T-cell (primary cell): ENCODE data around the gene ZNF236. TPM values are rescaled to one million over a fixed set of nuclear protein-coding genes. Genes with fewer than 3 reads are reported as not detected.

Experiments
- ATAC-seq, 4 experiments: fragments of 200-7000 bp in 3 of 4; fragments of 150-1000 bp in 1 of 4; cut with Tn5 transposase; replicated peaks in 1 of 4; 1 replicate in 3 of 4; 2 replicates in 1 of 4; pipeline ENCODE4 v1.10.0; 2021; ENCODE audit warnings: moderate library complexity in 3 of 4, mild to moderate bottlenecking in 2 of 4, moderate number of reproducible peaks in 1 of 4
- CTCF ChIA-PET, 2 donors: fragments of 300-600 bp; sonication (Branson Sonifier 250); formaldehyde crosslinking; loops; one replicate each; lab custom pipeline; 2022; ENCODE audit warnings: antibody characterized with exemption in 2 of 2; lab: Charles Lee
- POLR2A ChIA-PET, 2 donors: fragments of 300-600 bp; sonication (Branson Sonifier 250); formaldehyde crosslinking; loops; one replicate each; lab custom pipeline; 2022; ENCODE audit warnings: antibody characterized with exemption in 2 of 2; lab: Charles Lee
- DNase-seq, 35 experiments: peaks; one replicate each; pipeline versions ENCODE4 v3.0.0 to v3.0.0-alpha.2; 2013 to 2023
- H3K27ac ChIP-seq: one replicate; pipeline ENCODE4 v1.5.1; 2013; ENCODE audit warnings: low read length
- H3K27me3 ChIP-seq, 2 experiments: replicated peaks in 1 of 2; 1 replicate in 1 of 2; 2 replicates in 1 of 2; pipeline versions ENCODE4 v1.6.1 to v1.7.0; 2013; ENCODE audit warnings: low read length in 1 of 2, mixed read lengths in 1 of 2; ENCODE audit not compliant: control insufficient read depth in 2 of 2, insufficient read depth in 2 of 2; ENCODE audit errors: extremely low read depth in 1 of 2
- H3K36me3 ChIP-seq, 2 donors: 1 replicate in 1 of 2; 2 replicates in 1 of 2; pipeline versions ENCODE4 v1.6.1 to v1.7.0; 2013; ENCODE audit warnings: low read length in 1 of 2; ENCODE audit not compliant: control insufficient read depth in 2 of 2, insufficient read depth in 1 of 2; ENCODE audit errors: extremely low read depth in 1 of 2
- H3K4me1 ChIP-seq, 2 experiments: 1 replicate in 1 of 2; 2 replicates in 1 of 2; pipeline versions ENCODE4 v1.6.1 to v1.7.0; 2013; ENCODE audit warnings: low read length in 2 of 2, mixed read lengths in 1 of 2; ENCODE audit not compliant: insufficient read depth in 2 of 2, control insufficient read depth in 1 of 2; ENCODE audit errors: extremely low read depth in 1 of 2
- H3K4me3 ChIP-seq, 2 donors: 1 replicate in 1 of 2; 2 replicates in 1 of 2; pipeline versions ENCODE4 v1.5.1 to v1.7.0; 2013; ENCODE audit warnings: mild to moderate bottlenecking in 2 of 2, low read length in 1 of 2, moderate library complexity in 1 of 2; ENCODE audit not compliant: control insufficient read depth in 1 of 2; ENCODE audit errors: extremely low read depth in 1 of 2
- H3K9me3 ChIP-seq: 2 replicates; pipeline ENCODE4 v1.7.0; 2013
- H3K27ac Mint-ChIP-seq, 2 donors: one replicate each; pipeline ENCODE4 v1.8.0; 2020 to 2021; ENCODE audit warnings: mild to moderate bottlenecking in 2 of 2, mixed read lengths in 2 of 2
- H3K27me3 Mint-ChIP-seq, 2 donors: one replicate each; pipeline ENCODE4 v1.8.0; 2021 to 2022; ENCODE audit warnings: mixed read lengths in 2 of 2
- H3K36me3 Mint-ChIP-seq: one replicate; pipeline ENCODE4 v1.8.0; 2021; ENCODE audit warnings: mixed read lengths
- H3K4me1 Mint-ChIP-seq, 3 donors: one replicate each; pipeline ENCODE4 v1.8.0; 2020 to 2022; ENCODE audit warnings: mixed read lengths in 3 of 3, mild to moderate bottlenecking in 1 of 3
- H3K4me3 Mint-ChIP-seq, 3 donors: one replicate each; pipeline ENCODE4 v1.8.0; 2020 to 2022; ENCODE audit warnings: mild to moderate bottlenecking in 3 of 3, mixed read lengths in 3 of 3, moderate library complexity in 3 of 3
- H3K9me3 Mint-ChIP-seq, 3 donors: one replicate each; pipeline ENCODE4 v1.8.0; 2020 to 2022; ENCODE audit warnings: mixed read lengths in 3 of 3
- WGBS: methylation state at CpG from one replicate; pipeline ENCODE4 v1.1.5; 2013; ENCODE audit warnings: missing lambda C conversion rate; ENCODE audit not compliant: insufficient coverage; 5-methylcytosine and 5-hydroxymethylcytosine counted together
- total RNA-seq, 35 experiments: library from RNA in 6 of 35; stranded (reverse) in 6 of 35; fragments of 120-200 nt in 1 of 35; gene quantifications; one replicate each; pipeline versions ENCODE4 v1.2.1 to v1.2.4 and lab custom pipeline; 2013 to 2026

ZNF236 gene
- total RNA-seq, 5 donors from 2014 or later (not counting 1 experiment from before 2014, with no cell fraction given), result 24.6 to 33.3 (median 28.4) TPM

- Mint-ChIP-seq H3K9me3 (no peaks in the 10 kb centered on the region), H3K4me3 (no peak overlapping the region), H3K27me3 (no peaks in the 10 kb centered on the region), H3K36me3 (peaks cover 43% of the 10 kb centered on the region), H3K4me1 (peaks cover 18 to 23% (median 19%) of the 10 kb centered on the region in 3 donors), H3K27ac (no peak overlapping the region)
- WGBS, result 100% methylated on average over 1 of the region's 6 CpGs
- Histone ChIP-seq H3K27me3 (no peaks in the 10 kb centered on the region), H3K4me1 (peaks cover 2 to 8% of the 10 kb centered on the region in 2 experiments), H3K27ac (no peak overlapping the region), H3K9me3 (no peaks in the 10 kb centered on the region), H3K4me3 (no peak overlapping the region), H3K36me3 (peaks cover 19 to 32% of the 10 kb centered on the region in 2 donors)
- POLR2A ChIA-PET, result no interaction called here
- ATAC-seq (no peak), DNase-seq (no peak)
- CTCF ChIA-PET, result interaction anchor here in 1 of 2 donors (1.4 kb wide), 1 partner anchor 58 kb away, joined by 4 read pairs; no protein-coding TSS in a partner anchor
Observed at GRCh38 chr18:76860411-76860810, 38.1 kb downstream of the ZNF236 start.

DNA sequence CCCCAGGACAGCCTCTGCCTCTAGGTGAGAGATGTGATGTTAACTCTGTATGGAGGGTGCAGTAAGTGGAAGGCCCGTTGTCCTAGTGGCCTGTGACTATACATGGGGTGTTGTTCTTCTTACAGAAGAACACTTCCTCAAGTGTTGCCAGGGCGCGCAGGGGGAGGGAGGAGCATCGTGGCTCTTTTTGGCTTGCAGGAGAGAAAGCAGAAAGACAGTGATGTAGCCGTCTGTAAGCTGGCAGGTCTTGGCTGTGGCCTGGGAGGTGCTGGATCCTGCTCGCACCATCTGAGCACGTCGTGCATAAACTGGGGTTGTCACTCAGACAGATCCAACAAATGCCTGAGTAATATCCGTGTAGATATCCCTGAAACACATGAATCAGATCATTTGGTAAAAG, 44.3 kb downstream of the ZNF236 start:
- ATAC-seq, result no peak
- Mint-ChIP-seq H3K9me3 (no peaks in the 10 kb centered on the region), H3K4me1 (peaks cover 0 to 5% (median 2%) of the 10 kb centered on the region in 3 donors), H3K27ac (peak overlapping the region; percentile 18 to 21), H3K36me3 (peaks cover 50% of the 10 kb centered on the region), H3K4me3 (no peak overlapping the region), H3K27me3 (no peaks in the 10 kb centered on the region)
- no peak overlapping the region for H3K4me3 ChIP-seq
- H3K9me3 ChIP-seq, result no peaks in the 10 kb centered on the region
- ChIA-PET POLR2A (no interaction called here), CTCF (no interaction called here)
- 92% methylated on average over 5 of the region's 9 CpGs for WGBS
- peaks cover 16 to 50% of the 10 kb centered on the region in 2 donors for H3K36me3 ChIP-seq
- no peak for DNase-seq
- H3K27ac ChIP-seq, result no peak overlapping the region
- no peaks in the 10 kb centered on the region for H3K4me1 ChIP-seq
- no peaks in the 10 kb centered on the region for H3K27me3 ChIP-seq

DNA sequence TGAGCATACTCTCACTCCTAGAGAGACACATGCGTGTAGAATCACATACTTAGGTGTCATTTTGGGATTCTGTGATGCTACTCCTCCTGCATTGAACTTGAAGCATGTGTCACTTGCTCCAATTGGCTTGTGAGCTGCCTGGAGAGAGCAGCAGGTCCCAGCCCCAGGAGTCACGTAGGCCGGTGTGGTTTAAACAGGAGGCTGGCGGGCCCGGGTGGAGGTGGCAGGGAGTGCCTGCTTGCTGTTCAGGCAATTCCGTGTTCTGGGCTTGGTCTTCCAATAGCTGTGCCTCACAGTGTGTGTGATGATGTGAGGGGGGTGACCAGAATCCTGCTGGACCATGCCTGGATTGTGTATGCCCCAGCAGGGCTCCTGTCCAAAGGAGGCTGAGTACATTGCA, 51.0 kb downstream of the ZNF236 start:
- Histone ChIP-seq H3K27me3 (no peaks in the 10 kb centered on the region), H3K4me1 (peaks cover 0 to 2% of the 10 kb centered on the region in 2 experiments), H3K4me3 (no peak overlapping the region), H3K9me3 (no peaks in the 10 kb centered on the region), H3K36me3 (peaks cover 0 to 40% of the 10 kb centered on the region in 2 donors), H3K27ac (no peak overlapping the region)
- Mint-ChIP-seq H3K27ac (no peak overlapping the region), H3K4me3 (no peak overlapping the region), H3K9me3 (no peaks in the 10 kb centered on the region), H3K4me1 (peaks cover 0 to 14% (median 10%) of the 10 kb centered on the region in 3 donors), H3K36me3 (peaks cover 61% of the 10 kb centered on the region), H3K27me3 (no peaks in the 10 kb centered on the region)
- ATAC-seq, result no peak
- no peak for DNase-seq
- ChIA-PET CTCF (no interaction called here), POLR2A (no interaction called here)
- WGBS, result 100% methylated on average over 3 of the region's 6 CpGs

DNA sequence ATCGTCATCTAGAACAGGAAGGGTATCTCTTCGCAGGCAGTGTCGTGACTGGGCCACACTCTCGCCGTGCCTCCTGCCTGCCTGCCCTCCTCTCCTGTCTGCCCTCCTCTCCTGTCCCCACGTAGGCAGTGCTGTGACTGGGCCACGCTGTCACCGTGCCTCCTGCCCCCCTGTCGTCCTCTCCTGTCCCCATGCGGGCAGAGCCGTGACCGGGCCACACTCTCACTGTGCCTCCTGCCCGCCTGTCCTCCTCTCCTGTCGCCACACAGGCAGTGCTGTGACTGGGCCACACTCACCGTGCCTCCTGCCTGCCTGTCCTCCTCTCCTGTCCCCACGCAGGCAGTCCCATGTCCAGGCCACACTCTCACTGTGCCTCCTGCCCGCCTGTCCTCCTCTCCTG, 51.4 kb downstream of the ZNF236 start:
- Mint-ChIP-seq H3K27me3 (no peaks in the 10 kb centered on the region), H3K4me3 (no peak overlapping the region), H3K36me3 (peaks cover 61% of the 10 kb centered on the region), H3K9me3 (no peaks in the 10 kb centered on the region), H3K27ac (no peak overlapping the region), H3K4me1 (peaks cover 0 to 14% (median 10%) of the 10 kb centered on the region in 3 donors)
- no peak for DNase-seq
- Histone ChIP-seq H3K4me3 (no peak overlapping the region), H3K27ac (no peak overlapping the region), H3K36me3 (peaks cover 0 to 36% of the 10 kb centered on the region in 2 donors), H3K9me3 (no peaks in the 10 kb centered on the region), H3K27me3 (no peaks in the 10 kb centered on the region), H3K4me1 (peaks cover 0 to 2% of the 10 kb centered on the region in 2 experiments)
- ATAC-seq, result no peak
- POLR2A ChIA-PET, result no interaction called here
- CTCF ChIA-PET, result no interaction called here
- 98% methylated on average over 17 of the region's 17 CpGs for WGBS

DNA sequence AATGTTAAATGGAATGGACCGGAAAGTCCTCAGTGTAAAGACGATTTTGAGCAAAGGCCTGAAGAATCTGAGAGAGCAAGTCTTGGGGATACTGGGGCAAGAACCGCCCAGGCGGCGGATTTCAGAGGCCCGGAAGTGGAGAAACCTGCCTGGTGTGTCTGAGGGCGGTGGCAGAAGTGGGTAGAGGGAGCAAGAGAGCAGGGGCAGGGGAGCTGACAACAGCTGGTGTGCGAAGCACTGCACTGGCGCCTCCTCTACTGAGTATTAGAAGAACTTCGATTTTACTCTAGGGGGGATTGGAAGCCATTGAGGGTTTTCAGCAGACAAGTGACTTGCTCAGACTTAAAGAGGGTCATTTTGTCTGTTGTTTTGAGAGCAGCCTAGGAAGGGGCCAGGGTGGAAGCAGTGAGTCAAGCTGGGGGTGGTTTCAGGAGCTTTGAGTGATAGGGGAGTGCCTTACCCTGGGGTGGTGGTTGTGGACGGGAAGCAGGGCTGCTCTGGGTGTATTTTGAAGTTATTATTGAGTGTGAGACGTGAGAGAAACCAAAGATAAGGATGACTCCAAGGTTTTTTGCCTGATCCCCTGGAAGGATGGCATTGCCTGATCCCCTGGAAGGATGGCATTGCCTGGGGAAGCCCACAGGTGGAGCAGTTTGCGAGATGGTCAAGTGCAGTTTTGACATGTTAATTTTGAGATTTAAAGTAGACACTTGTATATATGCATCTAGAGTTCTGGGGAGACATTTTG, 52.5 kb downstream of the ZNF236 start:
- ATAC-seq (peak; percentile 65 to 86 (median 78)), DNase-seq (peak in 12 of 35 experiments; percentile 6 to 34 (median 15))
- H3K27me3 Mint-ChIP-seq, result no peaks in the 10 kb centered on the region
- peak overlapping the region; percentile 70 to 85 for H3K27ac Mint-ChIP-seq
- H3K36me3 Mint-ChIP-seq, result peaks cover 58% of the 10 kb centered on the region
- ChIA-PET POLR2A (no interaction called here), CTCF (interaction anchor here (0.6 to 1.0 kb wide), 3 partner anchors 38 to 776 kb away, joined by 3 to 5 read pairs (median 3); no protein-coding TSS in a partner anchor)
- peaks cover 0 to 2% of the 10 kb centered on the region in 2 experiments for H3K4me1 ChIP-seq
- H3K9me3 ChIP-seq, result no peaks in the 10 kb centered on the region
- no peaks in the 10 kb centered on the region for H3K27me3 ChIP-seq
- peak overlapping the region in 2 of 3 donors; percentile 14 to 48 for H3K4me3 Mint-ChIP-seq
- no peaks in the 10 kb centered on the region for H3K9me3 Mint-ChIP-seq
- peaks cover 0 to 34% of the 10 kb centered on the region in 2 donors for H3K36me3 ChIP-seq
- H3K4me3 ChIP-seq, result no peak overlapping the region
- peaks cover 0 to 14% (median 10%) of the 10 kb centered on the region in 3 donors for H3K4me1 Mint-ChIP-seq
- H3K27ac ChIP-seq, result no peak overlapping the region
- WGBS, result 83% methylated on average over 13 of the region's 13 CpGs

GRCh38 chr18:76875390-76876325, 53.3 kb downstream of the ZNF236 start:
- H3K9me3 Mint-ChIP-seq, result no peaks in the 10 kb centered on the region
- H3K36me3 ChIP-seq, result peaks cover 2 to 35% of the 10 kb centered on the region in 2 donors
- CTCF ChIA-PET, result interaction anchor here in 1 of 2 donors (1.0 kb wide), 1 partner anchor 775 kb away, joined by 3 read pairs; no protein-coding TSS in a partner anchor
- H3K27ac ChIP-seq, result no peak overlapping the region
- peaks cover 0 to 2% of the 10 kb centered on the region in 2 experiments for H3K4me1 ChIP-seq
- H3K4me3 Mint-ChIP-seq, result no peak overlapping the region
- WGBS, result 82% methylated on average over 2 of the region's 14 CpGs
- no peaks in the 10 kb centered on the region for H3K27me3 ChIP-seq
- POLR2A ChIA-PET, result no interaction called here
- no peak overlapping the region for H3K4me3 ChIP-seq
- DNase-seq (peak in 19 of 35 experiments; percentile 14 to 64 (median 20)), ATAC-seq (peak in 2 of 4 experiments; percentile 36 to 44)
- peaks cover 56% of the 10 kb centered on the region for H3K36me3 Mint-ChIP-seq
- peaks cover 0 to 14% (median 10%) of the 10 kb centered on the region in 3 donors for H3K4me1 Mint-ChIP-seq
- H3K27ac Mint-ChIP-seq, result peak overlapping the region in 1 of 2 donors; percentile 85
- H3K27me3 Mint-ChIP-seq, result no peaks in the 10 kb centered on the region
- no peaks in the 10 kb centered on the region for H3K9me3 ChIP-seq
